DOHH2 (cell line): Measurements from ENCODE around the gene TSC22D1.

Source experiments
- CTCF ChIP-seq: fragments of 200-600 bp; sonication (generic); IDR thresholded peaks from one replicate; pipeline ENCODE4 v1.5.1; 2014; ENCODE audit warnings: antibody characterized with exemption, mild to moderate bottlenecking, low read depth, low read length; ENCODE audit not compliant: poor library complexity, severe bottlenecking
- EZH2phosphoT487 ChIP-seq: fragments of 200-600 bp; sonication (generic); IDR thresholded peaks from 2 replicates; pipeline ENCODE4 v1.6.1; 2017; ENCODE audit warnings: borderline replicate concordance, mild to moderate bottlenecking, antibody characterized with exemption, low read length, moderate library complexity, mixed read lengths

- TF ChIP-seq CTCF (no peak), EZH2phosphoT487 (no peak)
Observed at GRCh38 chr13:44422755-44423643, 153.1 kb downstream of the TSC22D1 start.
